ENCODE results near the gene CD300LG.
A peak's percentile ranks its signal among the peaks of the same experiment; 100 is the strongest.
"Not testable (repeated sequence)": the region's sequence is repeated elsewhere in the genome, so short reads cannot be mapped to it uniquely, and the experiment has no call there.

The CD300LG gene

GRCh38 chr17:43880420-43880991, 33.5 kb downstream of the CD300LG start:
- peak; percentile 36 for DNase-seq

- DNase-seq, result no peak
These were observed 34.2 kb downstream of the CD300LG start for GRCh38 chr17:43881181-43881580.

DNA sequence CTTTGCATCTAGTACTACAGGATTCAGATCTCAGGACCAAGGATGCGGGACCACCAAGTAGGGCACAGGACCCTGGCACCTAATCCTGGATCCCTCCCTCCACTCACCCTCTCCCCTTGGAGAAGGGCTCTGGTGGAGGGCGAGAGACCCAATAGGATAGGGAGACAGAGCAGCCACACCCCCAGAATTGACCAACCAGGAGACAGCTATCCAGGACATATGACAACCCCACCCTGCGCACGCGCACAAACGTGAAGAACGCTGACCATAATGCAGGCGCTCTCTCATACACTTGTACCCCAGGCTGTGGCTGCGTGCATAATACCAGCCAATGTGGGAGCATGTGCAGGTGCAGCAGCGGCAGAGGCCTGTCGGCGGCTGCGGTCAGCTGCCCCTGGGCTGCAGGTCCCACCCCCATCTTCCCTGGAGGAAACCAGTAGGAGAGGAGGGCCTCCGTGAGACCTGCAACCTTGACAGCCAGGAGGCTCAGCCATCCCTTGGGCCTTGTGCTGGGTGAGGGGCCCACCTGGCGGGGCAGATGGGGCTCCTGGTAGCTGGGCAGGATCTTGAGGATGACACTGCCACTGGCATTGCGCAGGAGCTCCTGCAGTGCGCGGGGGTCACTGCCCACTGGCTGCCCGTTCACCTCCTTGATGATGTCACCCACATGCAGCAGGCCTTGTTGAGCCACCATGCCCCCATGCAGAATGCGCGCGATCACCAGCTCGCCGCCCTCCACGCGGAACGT, 35.0 kb downstream of the CD300LG start:
- no peak for DNase-seq

GRCh38 chr17:43882761-43883415, 35.9 kb downstream of the CD300LG start:
- DNase-seq, result no peak

DNA sequence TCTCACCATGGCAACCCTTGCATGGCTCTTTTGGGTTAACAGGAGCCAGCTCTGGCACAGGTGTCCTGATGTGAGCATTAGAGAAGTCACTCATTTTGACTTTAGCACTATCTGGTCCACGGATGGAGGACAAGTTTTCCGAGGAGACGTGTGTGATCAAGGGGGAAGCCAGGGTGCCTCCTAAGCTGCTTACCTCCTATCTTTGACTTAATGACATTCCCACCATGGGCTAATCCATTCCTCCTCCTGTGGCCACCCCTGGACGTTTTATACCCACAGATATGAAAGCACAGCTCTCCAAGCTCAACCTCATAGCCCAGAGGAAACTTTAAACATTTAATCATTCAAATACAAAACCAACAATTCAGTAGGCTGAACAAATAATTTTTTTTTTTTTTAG, 41.6 kb downstream of the CD300LG start:
- no peak for DNase-seq

DNA sequence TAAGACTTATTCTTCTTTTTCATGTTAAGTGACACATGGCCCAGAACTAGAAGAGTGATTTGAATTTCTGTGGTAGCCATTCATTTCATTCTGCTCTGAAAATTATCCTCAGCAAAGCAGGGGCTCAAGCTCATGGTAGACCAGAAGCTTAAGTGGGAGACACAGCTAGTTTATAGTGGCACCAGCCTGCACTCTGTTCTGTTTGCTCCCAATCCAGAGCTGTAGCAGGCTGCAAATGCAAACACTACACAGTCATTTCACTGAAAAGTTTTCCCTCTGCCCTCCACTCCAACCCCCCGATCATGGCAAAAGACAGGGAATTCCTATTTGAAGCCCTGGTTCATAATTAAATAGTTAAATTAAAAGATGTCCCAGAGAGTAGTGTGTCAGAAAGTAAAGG, 43.3 kb downstream of the CD300LG start:
- no peak for DNase-seq

GRCh38 chr17:43891851-43892646, 45.1 kb downstream of the CD300LG start:
- DNase-seq, result peak; percentile 15

DNA sequence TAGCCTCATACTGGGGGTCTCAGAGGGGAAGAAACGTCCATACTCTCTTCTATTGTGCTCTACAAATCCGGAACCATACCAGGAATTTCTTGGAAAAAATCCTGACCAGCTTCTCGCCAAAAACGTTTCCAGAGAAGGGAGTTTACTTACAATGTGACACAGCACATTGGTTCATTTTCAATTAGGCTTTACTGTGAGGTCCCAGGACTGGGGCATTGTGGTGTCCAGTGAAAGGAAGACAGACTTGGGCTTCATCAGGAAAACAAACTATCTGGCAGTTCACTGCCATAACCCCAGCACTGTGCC, 45.6 kb downstream of the CD300LG start:
- no peak for DNase-seq

DNA sequence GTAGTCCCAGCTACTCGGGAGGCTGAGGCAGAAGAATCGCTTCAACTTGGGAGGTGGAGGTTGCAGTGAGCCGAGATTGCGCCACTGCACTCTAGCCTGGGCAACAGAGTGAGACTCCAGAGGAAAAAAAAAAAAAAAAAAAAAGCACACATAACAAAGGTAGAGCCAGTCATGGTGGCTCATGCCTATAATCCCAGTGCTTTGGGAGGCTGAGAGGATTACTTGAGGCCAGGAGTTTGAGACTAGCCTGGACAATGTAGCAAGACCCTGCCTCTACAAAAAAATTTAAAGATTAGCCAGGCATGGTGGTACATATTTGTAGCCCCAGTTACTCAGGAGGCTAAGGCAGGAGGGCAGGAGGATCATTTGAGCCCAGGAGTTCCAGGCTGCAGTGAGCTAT, 47.5 kb downstream of the CD300LG start:
- DNase-seq, result not testable (repeated sequence)

DNA sequence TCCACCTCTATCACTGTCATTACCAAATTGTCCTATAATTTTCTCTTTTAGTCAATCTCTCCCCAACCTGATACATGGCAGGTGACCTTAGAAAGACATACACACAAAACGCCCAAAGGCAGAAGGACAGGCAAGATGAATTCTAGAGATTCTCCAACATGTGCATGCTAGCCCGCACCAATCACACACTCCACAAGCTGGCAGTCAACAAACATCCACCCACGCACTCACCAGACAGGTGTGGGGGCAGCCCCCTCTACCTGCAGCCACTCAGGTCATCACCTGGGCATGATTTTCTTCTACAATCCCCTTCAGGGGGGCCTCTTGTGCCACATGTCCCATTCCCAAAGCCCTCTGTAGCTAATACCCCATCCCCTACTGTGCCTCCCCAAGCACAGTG, 50.9 kb downstream of the CD300LG start:
- no peak for DNase-seq

DNA sequence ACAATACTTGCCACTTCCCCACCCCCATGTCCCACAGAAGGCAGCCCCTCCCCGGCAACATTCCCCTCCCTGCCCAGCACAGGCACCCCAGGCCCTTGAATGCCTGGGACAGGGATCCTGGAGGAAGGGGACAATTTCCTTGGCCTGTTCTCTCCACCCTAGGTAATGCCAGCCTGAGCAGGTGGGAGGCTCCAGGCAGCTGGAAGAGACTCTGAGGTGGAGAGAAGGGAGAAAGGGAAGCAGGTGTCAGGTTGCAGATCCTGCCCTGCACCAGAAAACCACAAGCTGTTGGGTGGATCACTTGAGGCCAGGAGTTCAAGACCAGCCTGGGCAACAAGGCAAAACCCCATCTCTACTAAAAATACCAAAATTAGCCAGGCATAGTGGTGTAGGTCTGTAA, 51.5 kb downstream of the CD300LG start:
- DNase-seq, result no peak

DNA sequence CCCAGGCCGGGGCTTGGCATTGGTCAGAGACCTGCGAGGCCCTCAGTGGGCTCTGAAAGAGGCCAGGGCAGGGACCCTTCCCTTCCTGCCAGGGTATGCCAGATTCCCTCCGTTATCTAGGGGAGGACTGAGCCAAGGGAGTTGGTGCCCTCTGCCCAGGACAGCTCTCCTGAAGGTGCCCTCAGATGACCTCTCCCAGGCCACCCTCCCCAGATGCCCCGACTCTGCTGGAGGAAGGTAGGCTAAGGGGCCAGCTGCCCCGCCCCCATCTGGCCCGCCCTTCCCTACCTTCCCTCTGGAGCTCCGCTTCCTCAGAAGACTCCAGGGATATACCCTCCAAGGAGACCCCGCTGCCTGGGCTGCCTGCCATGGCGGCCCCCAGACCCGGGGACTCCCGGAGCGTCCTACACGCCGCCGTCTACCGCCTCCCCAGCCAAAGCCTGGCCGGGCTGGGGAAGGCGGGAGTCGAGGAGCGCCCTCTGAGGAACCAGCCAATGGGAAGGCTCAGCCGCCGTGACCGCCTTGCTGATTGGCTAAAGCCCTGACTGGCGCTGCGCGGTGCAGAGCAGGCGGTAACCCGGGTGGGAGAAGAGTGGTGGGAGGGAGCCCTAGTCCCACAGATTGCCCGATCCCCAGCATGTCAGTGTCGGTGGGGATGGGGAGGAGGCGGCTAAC, 53.3 kb downstream of the CD300LG start:
- peak; percentile 88 for DNase-seq

- no peak for DNase-seq
These were observed 54.1 kb downstream of the CD300LG start for GRCh38 chr17:43900858-43901754.

DNA sequence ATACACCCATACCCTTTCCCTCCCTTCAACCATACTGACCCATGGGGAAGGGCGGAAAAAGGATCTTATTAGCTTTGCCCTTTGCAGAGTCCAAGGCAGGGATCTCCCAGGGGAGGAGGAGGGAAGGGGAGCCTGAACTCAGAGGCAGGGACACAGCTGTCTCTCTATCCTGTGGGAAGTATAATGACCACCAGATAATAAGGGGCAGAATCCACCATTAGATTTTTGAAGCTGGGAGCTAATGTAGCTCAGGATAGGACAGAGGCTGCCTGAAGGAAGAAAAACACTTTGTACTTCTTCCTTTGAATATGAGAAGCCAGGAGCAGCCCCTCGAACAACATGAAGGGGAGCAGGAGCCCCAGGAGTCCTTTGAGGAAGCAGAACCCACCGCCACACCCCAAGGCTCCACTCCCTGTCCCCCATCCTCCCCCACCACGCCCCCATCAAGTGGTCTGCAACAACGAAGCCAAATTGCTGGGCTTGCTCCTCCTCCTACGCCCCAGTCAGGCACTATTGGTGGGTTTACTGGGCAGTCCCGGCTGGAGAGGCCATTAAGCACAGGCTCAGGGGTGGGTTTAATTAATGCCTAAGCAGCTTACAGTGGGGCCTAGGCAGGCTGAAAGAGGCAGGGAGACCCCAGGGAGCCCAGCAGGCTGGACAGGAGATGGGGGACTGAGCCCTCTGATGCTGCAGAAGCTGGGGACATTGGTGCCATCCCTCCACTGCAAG, 55.0 kb downstream of the CD300LG start:
- no peak for DNase-seq

GRCh38 chr17:43905400-43905984, 58.5 kb downstream of the CD300LG start:
- no peak for DNase-seq

- peak; percentile 34 for DNase-seq
These were observed 59.2 kb downstream of the CD300LG start for GRCh38 chr17:43905985-43906852.

- DNase-seq, result no peak
These were observed 60.0 kb downstream of the CD300LG start for GRCh38 chr17:43906951-43907424.

GRCh38 chr17:43907425-43907981, 60.5 kb downstream of the CD300LG start, which contains the start of gene MPP2:
Gene MPP2, minus strand, starts transcription at chr17:43907536. Its CDS starts 3,076 bp downstream, at chr17:43904460.
- peak; percentile 40 for DNase-seq
